HepG2 (cell line): Measurements from ENCODE around the gene SHC1. TPM values are rescaled to one million over a fixed set of nuclear protein-coding genes. Genes with fewer than 3 reads are reported as not detected.

ENCODE experiments used
- ATM ChIP-seq: fragments of 450-650 bp; IDR thresholded peaks from 2 replicates; pipeline ENCODE4 v1.7.1; 2017; ENCODE audit warnings: mild to moderate bottlenecking, borderline replicate concordance
- FOXA3 ChIP-seq: IDR thresholded peaks from 2 replicates; pipeline ENCODE4 v1.6.1; 2016; ENCODE audit warnings: missing genetic modification reagents, missing compliant biosample characterization
- FOXO1 ChIP-seq: sonication (generic); formaldehyde crosslinking; IDR thresholded peaks from 2 replicates; pipeline ENCODE4 v1.4.0; 2020; ENCODE audit warnings: missing genetic modification reagents
- HNRNPLL ChIP-seq: fragments of 200-400 bp; formaldehyde crosslinking; IDR thresholded peaks from 2 replicates; pipeline ENCODE4 v1.6.1; 2017; ENCODE audit warnings: mild to moderate bottlenecking, low read depth, low read length; ENCODE audit not compliant: poor library complexity, severe bottlenecking
- HOXA7 ChIP-seq: sonication (generic); formaldehyde crosslinking; IDR thresholded peaks from 2 replicates; pipeline ENCODE4 v1.8.1; 2022; ENCODE audit warnings: mild to moderate bottlenecking, missing genetic modification reagents, moderate library complexity
- KDM1A ChIP-seq: IDR thresholded peaks from 2 replicates; pipeline ENCODE4 v1.6.1; 2016; ENCODE audit warnings: missing compliant biosample characterization
- NFKBIZ ChIP-seq: IDR thresholded peaks from 2 replicates; pipeline ENCODE4 v1.6.1; 2018; ENCODE audit warnings: missing genetic modification reagents, missing compliant biosample characterization
- SMAD3 ChIP-seq: sonication (generic); formaldehyde crosslinking; IDR thresholded peaks from 2 replicates; pipeline ENCODE4 v1.4.0; 2020; ENCODE audit warnings: missing genetic modification reagents
- SP140L ChIP-seq: sonication (generic); formaldehyde crosslinking; IDR thresholded peaks from 2 replicates; pipeline ENCODE4 v1.4.0; 2020; ENCODE audit warnings: missing genetic modification reagents, borderline replicate concordance
- SSRP1 ChIP-seq: IDR thresholded peaks from 2 replicates; pipeline ENCODE4 v1.6.1; 2016; ENCODE audit warnings: control low read depth
- ZFP41 ChIP-seq: sonication (generic); formaldehyde crosslinking; IDR thresholded peaks from 2 replicates; pipeline ENCODE4 v1.4.0; 2020; ENCODE audit warnings: mild to moderate bottlenecking, missing genetic modification reagents, borderline replicate concordance
- ZFYVE20 ChIP-seq: sonication (generic); formaldehyde crosslinking; IDR thresholded peaks from 2 replicates; pipeline ENCODE4 v1.8.0; 2023; ENCODE audit warnings: low read depth, mild to moderate bottlenecking, moderate library complexity, missing genetic modification reagents, borderline replicate concordance
- ZNF431 ChIP-seq: sonication (generic); formaldehyde crosslinking; IDR thresholded peaks from 2 replicates; pipeline ENCODE4 v1.9.0; 2022; ENCODE audit warnings: missing genetic modification reagents, low read depth, mild to moderate bottlenecking, borderline replicate concordance
- ZNF629 ChIP-seq: sonication (generic); formaldehyde crosslinking; conservative IDR thresholded peaks from 2 replicates; pipeline ENCODE4 v1.5.0; 2020; ENCODE audit warnings: missing genetic modification reagents
- ZNF775 ChIP-seq: sonication (generic); formaldehyde crosslinking; IDR thresholded peaks from 2 replicates; pipeline ENCODE4 v1.4.0; 2020; ENCODE audit warnings: missing genetic modification reagents, mild to moderate bottlenecking, moderate library complexity, borderline replicate concordance
- polyA plus RNA-seq, 8 experiments: library from polyadenylated mRNA; depleted of rRNA in 3 of 8; stranded (reverse) in 7 of 8; unstranded in 1 of 8; fragments of >200 nt; fragmentation: Illumina TruSeq in 4 of 8; extraction: Trizol in 4 of 8; gene quantifications; 2 replicates each; pipeline versions ENCODE4 v1.2.1 to v1.2.3, GENCODE V29; 2011 to 2016; ENCODE audit warnings: low read depth in 4 of 8, missing spikeins in 1 of 8, mixed read lengths in 1 of 8; ENCODE audit not compliant: insufficient read depth in 1 of 8
- total RNA-seq, 5 experiments: library from RNA; depleted of rRNA; stranded (reverse); fragments of >200 nt; fragmentation: Illumina TruSeq; extraction: Trizol; gene quantifications; 2 replicates each; pipeline ENCODE4 v1.2.3, GENCODE V29; 2016; ENCODE audit warnings: low read depth in 1 of 5
- TF ChIP-seq, protein P1 (sequence below): sonication (generic); formaldehyde crosslinking; IDR thresholded peaks from 2 replicates; pipeline ENCODE4 v1.4.0; 2020; ENCODE audit warnings: missing genetic modification reagents
- TF ChIP-seq, protein P2 (sequence below): sonication (generic); formaldehyde crosslinking; IDR thresholded peaks from 2 replicates; pipeline ENCODE4 v1.5.1; 2020; ENCODE audit warnings: missing genetic modification reagents, mild to moderate bottlenecking, borderline replicate concordance
- TF ChIP-seq, protein P3 (sequence below), 2 experiments: fragments of 450-650 bp in 1 of 2; sonication (generic) in 1 of 2; formaldehyde crosslinking; IDR thresholded peaks; 2 replicates each; pipeline versions ENCODE4 v1.5.0 to v1.8.0; 2020 to 2022; ENCODE audit warnings: mild to moderate bottlenecking in 1 of 2, missing genetic modification reagents in 1 of 2
- TF ChIP-seq, protein P4 (sequence below): sonication (generic); formaldehyde crosslinking; IDR thresholded peaks from 2 replicates; pipeline ENCODE4 v1.5.0; 2020; ENCODE audit warnings: missing genetic modification reagents
- TF ChIP-seq, protein P5 (sequence below): sonication (generic); formaldehyde crosslinking; IDR thresholded peaks from 2 replicates; pipeline ENCODE4 v1.4.0; 2020; ENCODE audit warnings: mild to moderate bottlenecking, missing genetic modification reagents
- TF ChIP-seq, protein P6 (sequence below): sonication (generic); formaldehyde crosslinking; IDR thresholded peaks from 2 replicates; pipeline ENCODE4 v1.5.1; 2020; ENCODE audit warnings: missing genetic modification reagents, mild to moderate bottlenecking, borderline replicate concordance
- TF ChIP-seq, protein P7 (sequence below): sonication (generic); formaldehyde crosslinking; conservative IDR thresholded peaks from 2 replicates; pipeline ENCODE4 v1.4.0; 2020; ENCODE audit warnings: missing genetic modification reagents

SHC1 gene
- total and polyA plus RNA-seq, 2 of the 13 experiments (the other 11 are each of a cell fraction or from before 2014, with no cell fraction given) = 52.0 to 137 TPM

DNA sequence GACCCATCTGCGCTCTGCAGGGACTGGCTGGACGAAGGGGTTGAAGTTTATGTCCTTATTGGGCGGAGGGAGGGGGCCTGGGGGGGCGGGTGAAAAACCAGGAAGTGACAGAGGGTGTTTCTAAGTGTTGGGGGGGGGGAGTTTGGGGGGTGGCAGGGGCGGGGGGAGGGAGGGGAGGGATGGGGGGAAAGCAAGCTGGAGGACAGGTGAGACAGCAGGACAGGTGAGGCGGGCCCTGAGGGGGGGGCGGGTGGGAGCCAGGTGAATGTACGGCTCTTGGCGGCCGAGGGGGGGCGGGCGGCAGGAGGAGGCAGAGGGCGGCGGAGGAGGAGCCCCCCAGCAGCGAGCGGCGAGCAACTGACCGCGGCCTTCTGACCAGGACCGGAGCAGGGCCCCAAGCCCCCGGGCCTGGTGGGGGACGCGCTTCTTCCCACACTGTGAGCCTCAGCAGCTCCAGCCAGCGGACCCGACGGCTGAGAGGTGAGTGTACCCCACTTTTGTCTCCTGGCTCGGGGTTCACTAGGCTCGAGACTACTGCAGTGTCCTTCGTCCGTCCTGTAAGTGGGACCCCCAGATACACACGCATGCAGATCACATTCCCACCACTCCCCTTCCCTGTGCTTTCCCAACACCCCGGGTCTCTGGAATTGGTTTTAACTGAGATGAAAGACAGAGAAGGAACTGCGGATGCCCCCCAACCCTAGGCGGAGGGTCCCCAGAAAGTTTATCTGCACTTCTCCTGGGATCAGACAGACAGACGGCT lies 32.1 kb upstream of the SHC1 start, which contains the start of gene ZBTB7B (continued):
- TF ChIP-seq, protein P1, sequence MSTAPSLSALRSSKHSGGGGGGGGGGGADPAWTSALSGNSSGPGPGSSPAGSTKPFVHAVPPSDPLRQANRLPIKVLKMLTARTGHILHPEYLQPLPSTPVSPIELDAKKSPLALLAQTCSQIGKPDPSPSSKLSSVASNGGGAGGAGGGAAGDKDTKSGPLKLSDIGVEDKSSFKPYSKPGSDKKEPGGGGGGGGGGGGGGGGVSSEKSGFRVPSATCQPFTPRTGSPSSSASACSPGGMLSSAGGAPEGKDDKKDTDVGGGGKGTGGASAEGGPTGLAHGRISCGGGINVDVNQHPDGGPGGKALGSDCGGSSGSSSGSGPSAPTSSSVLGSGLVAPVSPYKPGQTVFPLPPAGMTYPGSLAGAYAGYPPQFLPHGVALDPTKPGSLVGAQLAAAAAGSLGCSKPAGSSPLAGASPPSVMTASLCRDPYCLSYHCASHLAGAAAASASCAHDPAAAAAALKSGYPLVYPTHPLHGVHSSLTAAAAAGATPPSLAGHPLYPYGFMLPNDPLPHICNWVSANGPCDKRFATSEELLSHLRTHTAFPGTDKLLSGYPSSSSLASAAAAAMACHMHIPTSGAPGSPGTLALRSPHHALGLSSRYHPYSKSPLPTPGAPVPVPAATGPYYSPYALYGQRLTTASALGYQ (CRISPR knock-in tag) = 0 out of 2 replicates have a peak, but pooled peaks have one; percentile 4
- TF ChIP-seq ZFYVE20 (no peak), FOXO1 (CRISPR knock-in tag) (no peak), FOXA3 (no peak), SP140L (CRISPR knock-in tag) (no peak), ZFP41 (no peak), KDM1A (no peak), NFKBIZ (CRISPR knock-in tag) (no peak), SMAD3 (CRISPR knock-in tag) (0 out of 2 replicates have a peak, but pooled peaks have one; percentile 11), SSRP1 (CRISPR knock-in tag) (no peak), ZNF629 (CRISPR knock-in tag) (no peak), ZNF775 (CRISPR knock-in tag) (no peak), HOXA7 (CRISPR knock-in tag) (no peak), HNRNPLL (no peak), ZNF431 (CRISPR knock-in tag) (no peak), ATM (no peak)
- TF ChIP-seq, protein P2, sequence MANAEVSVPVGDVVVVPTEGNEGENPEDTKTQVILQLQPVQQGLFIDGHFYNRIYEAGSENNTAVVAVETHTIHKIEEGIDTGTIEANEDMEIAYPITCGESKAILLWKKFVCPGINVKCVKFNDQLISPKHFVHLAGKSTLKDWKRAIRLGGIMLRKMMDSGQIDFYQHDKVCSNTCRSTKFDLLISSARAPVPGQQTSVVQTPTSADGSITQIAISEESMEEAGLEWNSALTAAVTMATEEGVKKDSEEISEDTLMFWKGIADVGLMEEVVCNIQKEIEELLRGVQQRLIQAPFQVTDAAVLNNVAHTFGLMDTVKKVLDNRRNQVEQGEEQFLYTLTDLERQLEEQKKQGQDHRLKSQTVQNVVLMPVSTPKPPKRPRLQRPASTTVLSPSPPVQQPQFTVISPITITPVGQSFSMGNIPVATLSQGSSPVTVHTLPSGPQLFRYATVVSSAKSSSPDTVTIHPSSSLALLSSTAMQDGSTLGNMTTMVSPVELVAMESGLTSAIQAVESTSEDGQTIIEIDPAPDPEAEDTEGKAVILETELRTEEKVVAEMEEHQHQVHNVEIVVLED (CRISPR knock-in tag) = no peak
- TF ChIP-seq, protein P3, sequence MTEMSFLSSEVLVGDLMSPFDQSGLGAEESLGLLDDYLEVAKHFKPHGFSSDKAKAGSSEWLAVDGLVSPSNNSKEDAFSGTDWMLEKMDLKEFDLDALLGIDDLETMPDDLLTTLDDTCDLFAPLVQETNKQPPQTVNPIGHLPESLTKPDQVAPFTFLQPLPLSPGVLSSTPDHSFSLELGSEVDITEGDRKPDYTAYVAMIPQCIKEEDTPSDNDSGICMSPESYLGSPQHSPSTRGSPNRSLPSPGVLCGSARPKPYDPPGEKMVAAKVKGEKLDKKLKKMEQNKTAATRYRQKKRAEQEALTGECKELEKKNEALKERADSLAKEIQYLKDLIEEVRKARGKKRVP (CRISPR knock-in tag; IDR thresholded peaks at IDR 0.05) = no peak
- TF ChIP-seq, protein P4, sequence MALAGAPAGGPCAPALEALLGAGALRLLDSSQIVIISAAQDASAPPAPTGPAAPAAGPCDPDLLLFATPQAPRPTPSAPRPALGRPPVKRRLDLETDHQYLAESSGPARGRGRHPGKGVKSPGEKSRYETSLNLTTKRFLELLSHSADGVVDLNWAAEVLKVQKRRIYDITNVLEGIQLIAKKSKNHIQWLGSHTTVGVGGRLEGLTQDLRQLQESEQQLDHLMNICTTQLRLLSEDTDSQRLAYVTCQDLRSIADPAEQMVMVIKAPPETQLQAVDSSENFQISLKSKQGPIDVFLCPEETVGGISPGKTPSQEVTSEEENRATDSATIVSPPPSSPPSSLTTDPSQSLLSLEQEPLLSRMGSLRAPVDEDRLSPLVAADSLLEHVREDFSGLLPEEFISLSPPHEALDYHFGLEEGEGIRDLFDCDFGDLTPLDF (CRISPR knock-in tag) = no peak
- TF ChIP-seq, protein P5, sequence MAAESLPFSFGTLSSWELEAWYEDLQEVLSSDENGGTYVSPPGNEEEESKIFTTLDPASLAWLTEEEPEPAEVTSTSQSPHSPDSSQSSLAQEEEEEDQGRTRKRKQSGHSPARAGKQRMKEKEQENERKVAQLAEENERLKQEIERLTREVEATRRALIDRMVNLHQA (CRISPR knock-in tag) = no peak
- TF ChIP-seq, protein P6, sequence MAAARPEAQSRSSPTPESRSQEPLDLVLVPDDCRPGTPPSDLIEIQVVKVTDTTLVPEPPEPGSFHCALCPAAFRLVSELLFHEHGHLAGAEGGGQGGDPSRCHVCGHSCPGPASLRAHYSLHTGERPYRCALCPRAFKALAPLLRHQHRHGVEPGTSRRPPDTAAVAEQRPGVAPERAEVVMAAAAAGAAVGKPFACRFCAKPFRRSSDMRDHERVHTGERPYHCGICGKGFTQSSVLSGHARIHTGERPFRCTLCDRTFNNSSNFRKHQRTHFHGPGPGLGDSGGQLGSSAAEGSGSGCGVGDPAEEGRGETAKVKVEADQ (CRISPR knock-in tag) = no peak
- TF ChIP-seq, protein P7, sequence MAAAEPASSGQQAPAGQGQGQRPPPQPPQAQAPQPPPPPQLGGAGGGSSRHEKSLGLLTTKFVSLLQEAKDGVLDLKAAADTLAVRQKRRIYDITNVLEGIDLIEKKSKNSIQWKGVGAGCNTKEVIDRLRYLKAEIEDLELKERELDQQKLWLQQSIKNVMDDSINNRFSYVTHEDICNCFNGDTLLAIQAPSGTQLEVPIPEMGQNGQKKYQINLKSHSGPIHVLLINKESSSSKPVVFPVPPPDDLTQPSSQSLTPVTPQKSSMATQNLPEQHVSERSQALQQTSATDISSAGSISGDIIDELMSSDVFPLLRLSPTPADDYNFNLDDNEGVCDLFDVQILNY = no peak
